WTC11 (cell line): ENCODE measurements around the gene GRAMD4. TPM values are rescaled to one million over a fixed set of nuclear protein-coding genes. Genes with fewer than 3 reads are reported as not detected.
A peak's percentile ranks its signal among the peaks of the same experiment; 100 is the strongest.

Source experiments
- ATAC-seq: fragments of 200-7000 bp; cut with Tn5 transposase; 2 replicates; pipeline ENCODE4 v1.10.0; 2021; ENCODE audit warnings: mild to moderate bottlenecking, moderate library complexity
- CTCF ChIA-PET: fragments of 300-600 bp; sonication (Branson Sonifier 250); formaldehyde crosslinking; loops from one replicate; lab custom pipeline; 2021; ENCODE audit warnings: antibody characterized with exemption; lab: Charles Lee
- POLR2A ChIA-PET: fragments of 350-600 bp; sonication (Branson Sonifier 250); formaldehyde crosslinking; loops from one replicate; lab custom pipeline; 2021; ENCODE audit warnings: antibody characterized with exemption; lab: Charles Lee
- DNase-seq: peaks from one replicate; pipeline ENCODE4 v3.0.0; 2021; ENCODE audit warnings: low spot score
- H3K27ac Mint-ChIP-seq: 2 replicates; pipeline ENCODE4 v1.8.0; 2021; ENCODE audit warnings: mixed read lengths
- H3K27me3 Mint-ChIP-seq: 2 replicates; pipeline ENCODE4 v1.8.0; 2021; ENCODE audit warnings: low read depth, mild to moderate bottlenecking, moderate library complexity, mixed read lengths
- H3K36me3 Mint-ChIP-seq: 2 replicates; pipeline ENCODE4 v1.8.0; 2021; ENCODE audit warnings: mixed read lengths
- H3K4me1 Mint-ChIP-seq: 2 replicates; pipeline ENCODE4 v1.8.0; 2022; ENCODE audit warnings: mixed read lengths
- H3K4me3 Mint-ChIP-seq: 2 replicates; pipeline ENCODE4 v1.8.0; 2021; ENCODE audit warnings: mild to moderate bottlenecking, moderate library complexity, mixed read lengths
- H3K9me3 Mint-ChIP-seq: 2 replicates; pipeline ENCODE4 v1.8.0; 2021; ENCODE audit warnings: mixed read lengths
- AR ChIP-seq: fragments of 250-450 bp; sonication (Bioruptor Pico); IDR thresholded peaks from 2 replicates; pipeline ENCODE4 v1.9.0; 2021; ENCODE audit warnings: mild to moderate bottlenecking
- ARID4B ChIP-seq: sonication (generic); formaldehyde crosslinking; IDR thresholded peaks from 2 replicates; pipeline ENCODE4 v1.8.0; 2023; ENCODE audit warnings: missing genetic modification reagents, mild to moderate bottlenecking, borderline replicate concordance
- CREB1 ChIP-seq: sonication (generic); formaldehyde crosslinking; IDR thresholded peaks from 2 replicates; pipeline ENCODE4 v1.8.0; 2023; ENCODE audit warnings: mild to moderate bottlenecking, missing genetic modification reagents
- CREM ChIP-seq: sonication (generic); formaldehyde crosslinking; IDR thresholded peaks from 2 replicates; pipeline ENCODE4 v1.8.1; 2022; ENCODE audit warnings: mild to moderate bottlenecking, missing genetic modification reagents, moderate library complexity
- FOXP4 ChIP-seq: sonication (generic); formaldehyde crosslinking; IDR thresholded peaks from 2 replicates; pipeline ENCODE4 v1.8.0; 2022; ENCODE audit warnings: mild to moderate bottlenecking, missing genetic modification reagents
- GABPB1 ChIP-seq: sonication (generic); formaldehyde crosslinking; IDR thresholded peaks from 2 replicates; pipeline ENCODE4 v1.8.1; 2023; ENCODE audit warnings: mild to moderate bottlenecking, missing genetic modification reagents
- HMGA2 ChIP-seq: fragments of 250-450 bp; sonication (Bioruptor Pico); IDR thresholded peaks from 2 replicates; pipeline ENCODE4 v1.4.0; 2021; ENCODE audit warnings: mild to moderate bottlenecking, moderate library complexity
- KAT7 ChIP-seq: sonication (generic); formaldehyde crosslinking; IDR thresholded peaks from 2 replicates; pipeline ENCODE4 v1.8.1; 2023; ENCODE audit warnings: missing genetic modification reagents, mild to moderate bottlenecking, borderline replicate concordance
- NFATC4 ChIP-seq: fragments of 250-450 bp; sonication (Bioruptor Pico); IDR thresholded peaks from 2 replicates; pipeline ENCODE4 v1.9.0; 2021; ENCODE audit warnings: mild to moderate bottlenecking
- RELA ChIP-seq: sonication (generic); formaldehyde crosslinking; IDR thresholded peaks from 2 replicates; pipeline ENCODE4 v1.8.1; 2022; ENCODE audit warnings: missing genetic modification reagents, mild to moderate bottlenecking, borderline replicate concordance
- SMAD3 ChIP-seq: sonication (generic); formaldehyde crosslinking; IDR thresholded peaks from 2 replicates; pipeline ENCODE4 v1.8.0; 2022; ENCODE audit warnings: missing genetic modification reagents, mild to moderate bottlenecking, borderline replicate concordance
- SOX15 ChIP-seq: fragments of 250-450 bp; sonication (Bioruptor Pico); IDR thresholded peaks from 2 replicates; pipeline ENCODE4 v1.9.0; 2021; ENCODE audit warnings: mild to moderate bottlenecking
- ZNF416 ChIP-seq: fragments of 250-450 bp; sonication (Bioruptor Pico); IDR thresholded peaks from 2 replicates; pipeline ENCODE4 v1.9.0; 2021; ENCODE audit warnings: mild to moderate bottlenecking, inconsistent platforms
- ZNF423 ChIP-seq: fragments of 250-450 bp; sonication (Bioruptor Pico); IDR thresholded peaks from 2 replicates; pipeline ENCODE4 v2.1.2; 2022; ENCODE audit warnings: mild to moderate bottlenecking, moderate library complexity
- ZNF512 ChIP-seq: sonication (generic); formaldehyde crosslinking; IDR thresholded peaks from 2 replicates; pipeline ENCODE4 v1.8.1; 2022; ENCODE audit warnings: missing genetic modification reagents, borderline replicate concordance
- ZSCAN18 ChIP-seq: fragments of 250-450 bp; sonication (Bioruptor Pico); IDR thresholded peaks from 2 replicates; pipeline ENCODE4 v2.1.2; 2022; ENCODE audit warnings: mild to moderate bottlenecking, moderate library complexity
- total RNA-seq: library from RNA; stranded (reverse); gene quantifications from 3 replicates; pipeline ENCODE4 v1.2.3, GENCODE V29; 2021
- TF ChIP-seq, protein P1 (sequence below): fragments of 250-450 bp; sonication (Bioruptor Pico); IDR thresholded peaks from 2 replicates; pipeline ENCODE4 v1.9.0; 2021; ENCODE audit warnings: mild to moderate bottlenecking, borderline replicate concordance

GRAMD4 gene
- total RNA-seq, 1 experiment from 2014 or later, result 41.0 TPM

- peaks cover 10% of the 10 kb centered on the region for H3K4me1 Mint-ChIP-seq
- no peaks in the 10 kb centered on the region for H3K9me3 Mint-ChIP-seq
- TF ChIP-seq FOXP4 (CRISPR knock-in tag) (no peak), RELA (CRISPR knock-in tag) (no peak), ARID4B (CRISPR knock-in tag) (no peak), ZNF423 (no peak), ZNF512 (no peak)
- no peaks in the 10 kb centered on the region for H3K36me3 Mint-ChIP-seq
- no peaks in the 10 kb centered on the region for H3K27me3 Mint-ChIP-seq
- ATAC-seq (no peak), DNase-seq (no peak)
- no peak overlapping the region; the same call in 1 of the 2 replicates for H3K27ac Mint-ChIP-seq
- ChIA-PET CTCF (interaction anchor here (1.4 kb wide), 1 partner anchor 90 kb away, joined by 6 read pairs; no protein-coding TSS in a partner anchor), POLR2A (no interaction called here)
- no peak overlapping the region for H3K4me3 Mint-ChIP-seq
Observed at GRCh38 chr22:46653596-46653995, 33.4 kb downstream of the GRAMD4 start.

DNA sequence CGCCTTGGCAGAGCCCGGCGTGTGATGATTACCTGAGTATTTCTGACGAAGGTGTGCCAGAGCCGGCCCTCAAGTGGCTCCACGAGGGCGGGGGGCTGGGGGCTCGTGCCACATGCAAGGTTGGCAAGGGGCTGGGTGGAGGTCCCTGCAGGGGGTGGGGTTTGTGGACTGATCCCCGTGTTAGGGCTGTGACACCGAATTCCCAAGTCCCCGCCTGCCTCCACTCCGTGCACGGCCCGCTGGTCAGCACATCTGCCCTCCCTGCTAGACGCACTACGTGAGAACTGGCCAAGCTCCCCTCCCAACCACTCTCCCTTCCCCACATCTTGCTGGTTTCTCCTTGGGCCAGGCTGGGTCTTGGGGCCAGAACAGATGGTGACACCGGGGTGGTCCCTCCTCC is 34.2 kb downstream of the GRAMD4 start:
- no peaks in the 10 kb centered on the region for H3K27me3 Mint-ChIP-seq
- H3K36me3 Mint-ChIP-seq, result no peaks in the 10 kb centered on the region
- H3K27ac Mint-ChIP-seq, result peak overlapping the region; percentile 72
- peaks cover 10% of the 10 kb centered on the region for H3K4me1 Mint-ChIP-seq
- CTCF ChIA-PET, result interaction anchor here (0.9 kb wide), 1 partner anchor 27 kb away, joined by 3 read pairs; no protein-coding TSS in a partner anchor
- no peak for DNase-seq
- POLR2A ChIA-PET, result no interaction called here
- ATAC-seq, result no peak
- H3K9me3 Mint-ChIP-seq, result no peaks in the 10 kb centered on the region
- no peak overlapping the region for H3K4me3 Mint-ChIP-seq
- no peak for TF ChIP-seq ZNF416 (CRISPR knock-in tag)
- no peak for TF ChIP-seq SMAD3
- TF ChIP-seq CREB1 (CRISPR knock-in tag), result no peak
- TF ChIP-seq HMGA2 (CRISPR knock-in tag), result no peak
- TF ChIP-seq KAT7 (CRISPR knock-in tag), result no peak
- TF ChIP-seq AR (CRISPR knock-in tag), result no peak
- TF ChIP-seq, protein P1, sequence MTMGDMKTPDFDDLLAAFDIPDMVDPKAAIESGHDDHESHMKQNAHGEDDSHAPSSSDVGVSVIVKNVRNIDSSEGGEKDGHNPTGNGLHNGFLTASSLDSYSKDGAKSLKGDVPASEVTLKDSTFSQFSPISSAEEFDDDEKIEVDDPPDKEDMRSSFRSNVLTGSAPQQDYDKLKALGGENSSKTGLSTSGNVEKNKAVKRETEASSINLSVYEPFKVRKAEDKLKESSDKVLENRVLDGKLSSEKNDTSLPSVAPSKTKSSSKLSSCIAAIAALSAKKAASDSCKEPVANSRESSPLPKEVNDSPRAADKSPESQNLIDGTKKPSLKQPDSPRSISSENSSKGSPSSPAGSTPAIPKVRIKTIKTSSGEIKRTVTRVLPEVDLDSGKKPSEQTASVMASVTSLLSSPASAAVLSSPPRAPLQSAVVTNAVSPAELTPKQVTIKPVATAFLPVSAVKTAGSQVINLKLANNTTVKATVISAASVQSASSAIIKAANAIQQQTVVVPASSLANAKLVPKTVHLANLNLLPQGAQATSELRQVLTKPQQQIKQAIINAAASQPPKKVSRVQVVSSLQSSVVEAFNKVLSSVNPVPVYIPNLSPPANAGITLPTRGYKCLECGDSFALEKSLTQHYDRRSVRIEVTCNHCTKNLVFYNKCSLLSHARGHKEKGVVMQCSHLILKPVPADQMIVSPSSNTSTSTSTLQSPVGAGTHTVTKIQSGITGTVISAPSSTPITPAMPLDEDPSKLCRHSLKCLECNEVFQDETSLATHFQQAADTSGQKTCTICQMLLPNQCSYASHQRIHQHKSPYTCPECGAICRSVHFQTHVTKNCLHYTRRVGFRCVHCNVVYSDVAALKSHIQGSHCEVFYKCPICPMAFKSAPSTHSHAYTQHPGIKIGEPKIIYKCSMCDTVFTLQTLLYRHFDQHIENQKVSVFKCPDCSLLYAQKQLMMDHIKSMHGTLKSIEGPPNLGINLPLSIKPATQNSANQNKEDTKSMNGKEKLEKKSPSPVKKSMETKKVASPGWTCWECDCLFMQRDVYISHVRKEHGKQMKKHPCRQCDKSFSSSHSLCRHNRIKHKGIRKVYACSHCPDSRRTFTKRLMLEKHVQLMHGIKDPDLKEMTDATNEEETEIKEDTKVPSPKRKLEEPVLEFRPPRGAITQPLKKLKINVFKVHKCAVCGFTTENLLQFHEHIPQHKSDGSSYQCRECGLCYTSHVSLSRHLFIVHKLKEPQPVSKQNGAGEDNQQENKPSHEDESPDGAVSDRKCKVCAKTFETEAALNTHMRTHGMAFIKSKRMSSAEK (CRISPR knock-in tag), result no peak
- no peak for TF ChIP-seq NFATC4
- TF ChIP-seq CREM, result no peak
- TF ChIP-seq SOX15 (CRISPR knock-in tag), result no peak
- no peak for TF ChIP-seq ZNF423
- no peak for TF ChIP-seq ZSCAN18 (CRISPR knock-in tag)
- no peak for TF ChIP-seq GABPB1 (CRISPR knock-in tag)
